ENCODE measurements around the gene SLC16A12. TPM values are rescaled to one million over a fixed set of nuclear protein-coding genes. Genes with fewer than 3 reads are reported as not detected.
A peak's percentile ranks its signal among the peaks of the same experiment; 100 is the strongest.

The SLC16A12 gene
- total RNA-seq, 1 donor, result not detected

- DNase-seq (ENCODE audit: low read depth in 2 of 3, low spot score in 2 of 3), result no peak
These were observed 19.1 kb downstream of the SLC16A12 start for GRCh38 chr10:89516149-89516832.

GRCh38 chr10:89515031-89515841, 20.2 kb downstream of the SLC16A12 start:
- DNase-seq (ENCODE audit: low read depth in 2 of 3, low spot score in 2 of 3), result no peak

DNA sequence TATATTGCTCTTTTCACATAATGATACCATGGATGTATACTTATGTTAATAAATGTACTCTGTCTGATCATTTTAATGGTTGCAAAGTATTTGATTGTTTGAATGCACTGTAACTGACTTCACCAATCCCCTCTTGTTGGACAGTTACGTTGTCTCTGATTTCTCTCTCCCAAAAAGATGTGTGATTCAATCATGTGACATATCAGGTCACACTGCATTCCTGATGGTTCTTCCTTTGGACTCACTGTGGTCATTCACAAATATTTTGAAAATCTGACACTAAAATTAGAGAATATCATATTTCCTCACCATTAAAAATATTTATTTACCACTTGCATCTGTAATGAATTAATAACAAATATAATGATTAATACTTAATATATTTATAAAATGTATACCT, 22.2 kb downstream of the SLC16A12 start:
- no peak for DNase-seq (ENCODE audit: low read depth in 2 of 3, low spot score in 2 of 3)

DNA sequence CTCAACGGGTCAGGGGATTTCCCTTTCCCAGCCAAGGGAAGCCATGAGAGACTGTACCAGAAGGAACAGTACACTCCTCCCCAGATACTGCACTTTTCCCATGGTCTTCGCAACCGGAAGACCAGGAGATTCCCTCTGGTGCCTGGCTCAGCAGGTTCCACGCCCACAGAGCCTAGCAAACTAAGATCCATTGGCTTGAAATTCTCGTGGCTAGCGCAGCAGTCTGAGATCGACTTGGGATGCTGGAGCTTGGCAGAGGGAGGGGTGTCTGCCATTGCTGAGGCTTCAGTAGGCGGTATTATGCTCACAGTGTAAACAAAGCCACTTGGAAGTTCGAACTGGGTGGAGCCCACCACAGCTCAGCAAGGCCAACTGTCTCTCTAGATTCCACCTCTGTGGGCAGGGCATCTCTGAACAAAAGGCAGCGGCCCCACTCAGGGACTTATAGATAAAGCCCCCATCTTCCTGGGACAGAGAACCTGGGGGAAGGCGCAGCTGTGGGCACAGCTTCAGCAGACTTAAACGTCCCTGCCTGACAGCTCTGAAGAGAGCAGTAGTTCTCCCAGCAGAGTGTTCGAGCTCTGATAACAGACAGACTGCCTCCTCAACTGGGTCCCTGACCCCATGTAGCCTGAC, 29.6 kb downstream of the SLC16A12 start:
- DNase-seq (ENCODE audit: low read depth in 2 of 3, low spot score in 2 of 3), result no peak

GRCh38 chr10:89504691-89505090, 30.7 kb downstream of the SLC16A12 start:
- no peak for DNase-seq (ENCODE audit: low read depth in 2 of 3, low spot score in 2 of 3)

DNA sequence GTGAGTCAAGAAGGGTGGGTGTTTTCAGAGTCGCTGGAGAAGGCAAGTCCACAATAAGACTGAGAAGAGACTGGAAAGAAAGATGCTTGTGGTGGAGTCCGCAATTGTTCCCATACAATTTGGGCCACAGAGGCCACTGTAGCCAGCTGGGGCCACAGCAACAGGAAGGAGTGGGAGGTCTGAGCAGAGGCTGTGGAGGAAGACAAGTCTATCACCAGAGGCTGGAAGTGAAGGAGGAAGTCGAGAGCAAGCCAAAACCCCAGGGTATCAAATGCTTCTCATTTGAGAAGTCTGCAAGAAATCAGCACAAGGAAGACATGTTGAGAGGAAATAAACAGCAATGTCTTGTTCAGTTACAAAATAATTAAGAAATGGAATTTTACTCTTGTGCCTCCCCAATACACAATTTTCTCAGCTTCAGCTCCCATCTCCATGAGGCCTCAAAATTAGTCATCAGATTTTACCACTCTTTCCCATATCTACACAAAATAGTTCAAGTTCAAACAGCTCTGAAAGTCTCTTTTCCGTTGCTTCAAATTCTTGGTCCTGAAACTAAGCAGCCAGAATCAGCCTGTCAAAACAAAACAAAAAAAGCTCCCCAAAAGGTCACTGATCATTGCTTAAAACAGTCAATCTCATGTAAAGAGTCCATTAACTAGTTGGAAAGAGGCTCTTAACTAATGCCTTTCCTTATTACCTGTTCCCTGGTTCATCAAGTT, 31.6 kb downstream of the SLC16A12 start:
- no peak for DNase-seq (ENCODE audit: low read depth in 2 of 3, low spot score in 2 of 3)

- DNase-seq (ENCODE audit: low read depth in 2 of 3, low spot score in 2 of 3), result no peak
These were observed 32.2 kb downstream of the SLC16A12 start for GRCh38 chr10:89503151-89503550.

DNA sequence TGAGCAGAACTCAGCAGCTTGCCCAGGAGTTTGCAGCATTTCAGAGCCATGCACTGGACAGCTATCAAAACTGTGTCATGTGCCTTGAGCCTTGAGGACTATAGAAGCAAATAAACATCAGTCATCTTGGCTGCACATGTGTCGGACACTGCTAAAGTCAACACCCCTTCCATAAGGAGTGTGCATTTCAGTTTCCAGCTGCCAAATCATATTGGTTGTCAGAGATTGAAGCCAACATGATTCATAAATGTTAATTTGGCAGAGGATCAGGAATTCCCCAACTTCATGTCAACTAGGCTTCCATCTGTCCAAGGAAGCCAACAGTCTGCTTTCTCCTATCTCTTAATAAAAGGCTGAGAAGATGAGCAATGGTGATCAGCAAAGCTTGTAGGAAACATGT, 32.8 kb downstream of the SLC16A12 start:
- no peak for DNase-seq (ENCODE audit: low read depth in 2 of 3, low spot score in 2 of 3)

DNA sequence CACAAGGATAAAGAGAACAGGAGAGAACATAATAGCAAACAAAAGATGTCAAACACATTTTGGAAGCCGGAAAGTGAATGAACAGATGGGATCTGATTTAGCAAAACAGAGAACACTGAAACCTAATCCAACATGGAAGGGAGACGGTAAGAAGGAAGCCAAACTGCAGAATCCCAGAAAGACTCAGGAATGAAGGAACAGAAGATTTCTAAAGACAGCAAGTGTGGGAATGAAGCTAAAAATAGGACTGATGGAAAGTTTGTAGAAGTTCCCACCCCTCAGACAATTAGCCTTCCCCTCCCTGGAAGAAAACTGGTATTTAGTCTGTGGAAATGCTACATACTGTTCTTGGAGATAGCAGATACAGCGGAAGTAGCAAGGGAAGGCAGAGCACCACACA, 40.8 kb downstream of the SLC16A12 start:
- no peak for DNase-seq (ENCODE audit: low read depth in 2 of 3, low spot score in 2 of 3)

GRCh38 chr10:89494068-89494467, 41.3 kb downstream of the SLC16A12 start:
- DNase-seq (ENCODE audit: low read depth in 2 of 3, low spot score in 2 of 3), result no peak

- DNase-seq (ENCODE audit: low read depth in 2 of 3, low spot score in 2 of 3), result no peak
These were observed 43.5 kb downstream of the SLC16A12 start for GRCh38 chr10:89491932-89492331.

- no peak for DNase-seq (ENCODE audit: low read depth in 2 of 3, low spot score in 2 of 3)
These were observed 44.6 kb downstream of the SLC16A12 start for GRCh38 chr10:89490596-89491335.

- no peak for DNase-seq (ENCODE audit: low read depth in 2 of 3, low spot score in 2 of 3)
These were observed 53.1 kb downstream of the SLC16A12 start for GRCh38 chr10:89482256-89482655.

- DNase-seq (ENCODE audit: low read depth in 2 of 3, low spot score in 2 of 3), result no peak
These were observed 53.7 kb downstream of the SLC16A12 start for GRCh38 chr10:89481662-89482061.

- no peak for DNase-seq (ENCODE audit: low read depth in 2 of 3, low spot score in 2 of 3)
These were observed 55.5 kb downstream of the SLC16A12 start for GRCh38 chr10:89479771-89480446.

DNA sequence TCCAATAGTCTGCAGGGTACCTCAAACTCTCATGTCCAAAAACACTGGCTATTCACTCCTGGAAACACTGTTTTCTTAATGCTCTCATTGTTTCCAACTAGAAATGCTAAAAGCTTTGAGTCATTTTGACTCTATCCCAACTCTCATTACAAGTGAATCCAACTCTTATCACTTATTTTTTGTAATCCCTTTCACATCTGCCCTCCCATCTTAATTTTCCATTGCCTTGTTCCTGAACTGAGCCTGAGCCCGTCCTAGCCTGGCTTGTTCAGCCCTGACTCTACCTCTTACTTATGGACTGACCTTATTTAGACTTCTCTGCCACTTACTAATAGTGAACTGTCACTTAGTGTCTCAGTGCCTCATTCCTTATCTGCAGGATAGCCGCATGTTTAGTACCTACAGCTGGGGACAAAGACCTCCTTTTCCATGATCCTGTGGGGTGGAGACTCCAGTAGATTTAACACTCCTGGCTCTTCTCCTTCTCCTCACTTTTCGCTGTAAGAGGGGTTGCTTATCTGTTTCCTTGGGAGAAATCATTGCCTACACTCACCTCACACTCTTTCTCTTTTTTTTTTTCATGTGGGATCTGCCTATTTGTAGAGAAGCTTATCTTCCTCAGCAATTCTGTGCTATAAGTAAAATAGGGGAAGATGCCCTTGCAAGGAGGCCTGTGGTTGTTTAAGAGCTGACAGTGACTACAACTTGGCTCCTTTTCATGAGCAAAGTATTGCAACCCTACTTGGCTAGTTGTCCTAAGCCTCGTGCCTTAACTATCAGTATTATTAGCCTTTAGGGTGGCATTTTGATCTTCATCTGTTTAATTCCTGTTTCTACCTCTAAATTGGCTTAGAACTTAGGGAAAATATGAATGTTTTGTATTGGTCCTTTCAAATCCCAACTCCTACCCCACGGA, 56.4 kb downstream of the SLC16A12 start:
- DNase-seq (ENCODE audit: low read depth in 2 of 3, low spot score in 2 of 3), result no peak

- peak in 1 of 3 donors; percentile 3 for DNase-seq (ENCODE audit: low read depth in 2 of 3, low spot score in 2 of 3)
These were observed 57.2 kb downstream of the SLC16A12 start for GRCh38 chr10:89478085-89478738.

- DNase-seq (ENCODE audit: low read depth in 2 of 3, low spot score in 2 of 3), result no peak
These were observed 59.2 kb downstream of the SLC16A12 start for GRCh38 chr10:89476150-89476549.
